H9 (cell line): Measurements from ENCODE around the gene GNAT3. TPM values are rescaled to one million over a fixed set of nuclear protein-coding genes. Genes with fewer than 3 reads are reported as not detected.

Source experiments
- DNase-seq: peaks from one replicate; pipeline ENCODE4 v3.0.0-alpha.2; 2017
- H2AFZ ChIP-seq: one replicate; pipeline ENCODE4 v1.6.1; 2013; ENCODE audit warnings: mild to moderate bottlenecking, low read length, control low read depth, moderate library complexity
- H2AK5ac ChIP-seq: 2 replicates; pipeline ENCODE4 v1.6.1; 2013; ENCODE audit warnings: low read length, control low read depth, mixed read lengths; ENCODE audit not compliant: insufficient read length
- H2BK120ac ChIP-seq: one replicate; pipeline ENCODE4 v1.6.1; 2013; ENCODE audit warnings: low read depth, mild to moderate bottlenecking, low read length, control low read depth, inconsistent platforms; ENCODE audit not compliant: poor library complexity, severe bottlenecking
- H2BK12ac ChIP-seq: 2 replicates; pipeline ENCODE4 v1.6.1; 2013; ENCODE audit warnings: low read length, control low read depth, mixed read lengths, low read depth; ENCODE audit not compliant: insufficient read length
- H2BK15ac ChIP-seq: 2 replicates; pipeline ENCODE4 v1.6.1; 2013; ENCODE audit warnings: low read depth, low read length, control low read depth
- H2BK20ac ChIP-seq: one replicate; pipeline ENCODE4 v1.6.1; 2013; ENCODE audit warnings: low read depth, mild to moderate bottlenecking, low read length, control low read depth, inconsistent platforms; ENCODE audit not compliant: poor library complexity, severe bottlenecking
- H2BK5ac ChIP-seq: 2 replicates; pipeline ENCODE4 v1.6.1; 2013; ENCODE audit warnings: low read length, control low read depth, mixed read lengths; ENCODE audit not compliant: insufficient read length
- H3K14ac ChIP-seq: 2 replicates; pipeline ENCODE4 v1.6.1; 2013; ENCODE audit warnings: low read length, control low read depth; ENCODE audit not compliant: insufficient read depth
- H3K18ac ChIP-seq: 2 replicates; pipeline ENCODE4 v1.6.1; 2013; ENCODE audit warnings: low read depth, mild to moderate bottlenecking, mixed read lengths, low read length, control low read depth; ENCODE audit not compliant: insufficient read length
- H3K23ac ChIP-seq: 2 replicates; pipeline ENCODE4 v1.6.1; 2013; ENCODE audit warnings: low read length, control low read depth, mixed read lengths, low read depth; ENCODE audit not compliant: insufficient read length
- H3K23me2 ChIP-seq: 2 replicates; pipeline ENCODE4 v1.6.1; 2013; ENCODE audit warnings: low read depth, mild to moderate bottlenecking, mixed read lengths, low read length, control low read depth; ENCODE audit not compliant: insufficient read length, poor library complexity, severe bottlenecking
- H3K27ac ChIP-seq: 2 replicates; pipeline ENCODE4 v1.5.1; 2013; ENCODE audit warnings: low read length, control low read depth, mixed read lengths, low read depth; ENCODE audit not compliant: insufficient read length
- H3K27me3 ChIP-seq: 2 replicates; pipeline ENCODE4 v1.6.1; 2013; ENCODE audit warnings: low read length, control low read depth, inconsistent platforms; ENCODE audit not compliant: insufficient read depth
- H3K4ac ChIP-seq: 2 replicates; pipeline ENCODE4 v1.6.1; 2013; ENCODE audit warnings: low read depth, mild to moderate bottlenecking, control low read depth, inconsistent platforms, low read length, moderate library complexity
- H3K4me1 ChIP-seq: 2 replicates; pipeline ENCODE4 v1.6.1; 2013; ENCODE audit warnings: low read length, control low read depth, inconsistent platforms; ENCODE audit not compliant: insufficient read depth
- H3K4me2 ChIP-seq: 2 replicates; pipeline ENCODE4 v1.6.1; 2013; ENCODE audit warnings: low read length, control low read depth, mixed read lengths; ENCODE audit not compliant: insufficient read length, insufficient read depth
- H3K56ac ChIP-seq: 2 replicates; pipeline ENCODE4 v1.6.1; 2013; ENCODE audit warnings: low read depth, mild to moderate bottlenecking, mixed read lengths, low read length, control low read depth; ENCODE audit not compliant: insufficient read length
- H3K79me1 ChIP-seq: 2 replicates; pipeline ENCODE4 v1.6.1; 2013; ENCODE audit warnings: low read depth, mild to moderate bottlenecking, moderate library complexity, low read length, control low read depth, inconsistent platforms; ENCODE audit not compliant: insufficient read depth, poor library complexity, severe bottlenecking
- H3K79me2 ChIP-seq: 2 replicates; pipeline ENCODE4 v1.6.1; 2013; ENCODE audit warnings: low read length, control low read depth, inconsistent platforms; ENCODE audit not compliant: insufficient read depth
- H3K9ac ChIP-seq: 2 replicates; pipeline ENCODE4 v1.6.1; 2013; ENCODE audit warnings: low read length, control low read depth, mixed read lengths; ENCODE audit not compliant: insufficient read length; ENCODE audit errors: extremely low read depth
- H3K9me3 ChIP-seq: one replicate; pipeline ENCODE4 v1.6.1; 2013; ENCODE audit warnings: low read depth, low read length, inconsistent platforms; ENCODE audit not compliant: control insufficient read depth
- H3T11ph ChIP-seq: one replicate; pipeline ENCODE4 v1.6.1; 2013; ENCODE audit warnings: mild to moderate bottlenecking, low read length, control low read depth, inconsistent platforms
- H4K20me1 ChIP-seq: one replicate; pipeline ENCODE4 v1.6.1; 2013; ENCODE audit not compliant: control insufficient read depth, insufficient read length, insufficient read depth
- H4K5ac ChIP-seq: 2 replicates; pipeline ENCODE4 v1.6.1; 2013; ENCODE audit warnings: low read depth, mild to moderate bottlenecking, mixed read lengths, low read length, control low read depth; ENCODE audit not compliant: insufficient read length
- H4K8ac ChIP-seq: replicated peaks from 2 replicates; pipeline ENCODE4 v1.6.1; 2013; ENCODE audit warnings: low read length, control low read depth, mixed read lengths, low read depth; ENCODE audit not compliant: insufficient read length
- H4K91ac ChIP-seq: 2 replicates; pipeline ENCODE4 v1.6.1; 2013; ENCODE audit warnings: low read depth, mild to moderate bottlenecking, moderate library complexity, mixed read lengths, low read length, control low read depth; ENCODE audit not compliant: insufficient read length
- H3K27ac Mint-ChIP-seq, 3 experiments: 2 replicates in 2 of 3; 3 replicates in 1 of 3; pipeline ENCODE4 v1.8.0; 2020 to 2021; ENCODE audit warnings: mixed read lengths in 3 of 3, mild to moderate bottlenecking in 1 of 3, moderate library complexity in 1 of 3
- H3K27me3 Mint-ChIP-seq: 2 replicates; pipeline ENCODE4 v1.8.0; 2021; ENCODE audit warnings: low read depth, mild to moderate bottlenecking, moderate library complexity, mixed read lengths
- H3K36me3 Mint-ChIP-seq, 3 experiments: 2 replicates in 2 of 3; 3 replicates in 1 of 3; pipeline ENCODE4 v1.8.0; 2020 to 2021; ENCODE audit warnings: low read depth in 3 of 3, mixed read lengths in 3 of 3; ENCODE audit not compliant: insufficient read depth in 1 of 3
- H3K4me1 Mint-ChIP-seq, 2 experiments: 2 replicates each; pipeline ENCODE4 v1.8.0; 2020; ENCODE audit warnings: mixed read lengths in 2 of 2
- H3K4me3 Mint-ChIP-seq, 2 experiments: 2 replicates in 1 of 2; 3 replicates in 1 of 2; pipeline ENCODE4 v1.8.0; 2020 to 2021; ENCODE audit warnings: mild to moderate bottlenecking in 2 of 2, mixed read lengths in 2 of 2, moderate library complexity in 1 of 2
- H3K9me3 Mint-ChIP-seq, 2 experiments: 2 replicates in 1 of 2; 3 replicates in 1 of 2; pipeline ENCODE4 v1.8.0; 2020; ENCODE audit warnings: mild to moderate bottlenecking in 2 of 2, mixed read lengths in 2 of 2, moderate library complexity in 1 of 2
- WGBS: extraction: QIAGEN DNeasy Blood & Tissue Kit; methylation state at CpG from one replicate; pipeline ENCODE4 v1.1.7; 2013; ENCODE audit warnings: missing lambda C conversion rate, low lambda C conversion rate, mixed read lengths; ENCODE audit not compliant: insufficient read length; ENCODE audit errors: extremely low coverage; 5-methylcytosine and 5-hydroxymethylcytosine counted together
- total RNA-seq: library from RNA; stranded (reverse); gene quantifications from 2 replicates; pipeline ENCODE4 v1.2.1, GENCODE V29; 2021
- TF ChIP-seq, protein P1 (sequence below): fragments of 200-600 bp; sonication (generic); conservative IDR thresholded peaks from 3 replicates; pipeline ENCODE4 v1.8.0; 2021; ENCODE audit warnings: antibody characterized with exemption, mild to moderate bottlenecking

The GNAT3 gene
- total RNA-seq, 1 experiment from 2014 or later: not detected

DNA sequence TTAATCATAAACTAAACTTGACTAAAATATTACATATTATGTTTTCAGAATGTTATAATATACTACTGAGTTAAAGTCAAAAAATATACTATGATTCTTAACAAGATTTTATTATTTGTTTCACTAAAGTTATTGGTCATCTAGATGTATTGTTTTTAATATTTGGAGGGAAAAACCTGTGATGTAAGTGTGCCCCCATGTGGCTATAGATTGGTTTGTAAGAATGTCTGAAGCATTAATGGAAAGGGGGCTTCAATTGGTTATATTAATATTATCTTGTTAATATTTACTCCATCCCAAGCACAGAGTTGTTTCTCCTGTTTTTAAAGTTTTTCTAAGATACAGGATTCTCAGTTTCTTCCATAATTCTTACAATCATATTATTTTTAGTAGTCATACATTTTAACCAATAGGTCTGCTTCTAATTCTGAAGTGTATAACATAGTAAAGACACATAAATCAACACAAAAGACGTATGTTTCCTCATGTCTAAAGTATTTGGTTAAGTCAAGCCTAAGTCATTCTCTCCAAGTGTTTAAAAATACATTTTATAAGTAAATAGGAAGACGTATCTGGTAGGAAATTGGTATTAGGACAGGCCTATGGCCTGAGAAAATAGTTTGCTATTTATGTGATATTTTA, 58.0 kb downstream of the GNAT3 start:
- Histone ChIP-seq H3K14ac (no peak overlapping the region), H4K91ac (no peak overlapping the region), H3K79me1 (no peaks in the 10 kb centered on the region), H3K18ac (no peak overlapping the region), H2AFZ (no peak overlapping the region), H3K4me1 (no peaks in the 10 kb centered on the region), H3K56ac (no peak overlapping the region), H2BK120ac (no peak overlapping the region), H3K9me3 (no peaks in the 10 kb centered on the region), H3K4ac (no peak overlapping the region), H2BK5ac (no peak overlapping the region), H2AK5ac (no peak overlapping the region), H4K5ac (no peak overlapping the region), H3K27ac (no peak overlapping the region), H2BK20ac (no peak overlapping the region), H3K4me2 (no peak overlapping the region), H2BK12ac (no peak overlapping the region), H3K79me2 (no peaks in the 10 kb centered on the region), H3K23me2 (no peaks in the 10 kb centered on the region), H3K27me3 (no peaks in the 10 kb centered on the region), H3T11ph (no peak overlapping the region), H2BK15ac (no peak overlapping the region), H3K23ac (no peak overlapping the region), H3K9ac (no peak overlapping the region), H4K20me1 (no peaks in the 10 kb centered on the region), H4K8ac (no peak overlapping the region)
- Mint-ChIP-seq H3K4me1 (no peaks in the 10 kb centered on the region), H3K9me3 (no peaks in the 10 kb centered on the region), H3K4me3 (no peak overlapping the region), H3K27me3 (no peaks in the 10 kb centered on the region), H3K36me3 (no peaks in the 10 kb centered on the region), H3K27ac (no peak overlapping the region)
- no CpG with 5 or more reads among the region's 2 CpGs for WGBS
- TF ChIP-seq, protein P1, sequence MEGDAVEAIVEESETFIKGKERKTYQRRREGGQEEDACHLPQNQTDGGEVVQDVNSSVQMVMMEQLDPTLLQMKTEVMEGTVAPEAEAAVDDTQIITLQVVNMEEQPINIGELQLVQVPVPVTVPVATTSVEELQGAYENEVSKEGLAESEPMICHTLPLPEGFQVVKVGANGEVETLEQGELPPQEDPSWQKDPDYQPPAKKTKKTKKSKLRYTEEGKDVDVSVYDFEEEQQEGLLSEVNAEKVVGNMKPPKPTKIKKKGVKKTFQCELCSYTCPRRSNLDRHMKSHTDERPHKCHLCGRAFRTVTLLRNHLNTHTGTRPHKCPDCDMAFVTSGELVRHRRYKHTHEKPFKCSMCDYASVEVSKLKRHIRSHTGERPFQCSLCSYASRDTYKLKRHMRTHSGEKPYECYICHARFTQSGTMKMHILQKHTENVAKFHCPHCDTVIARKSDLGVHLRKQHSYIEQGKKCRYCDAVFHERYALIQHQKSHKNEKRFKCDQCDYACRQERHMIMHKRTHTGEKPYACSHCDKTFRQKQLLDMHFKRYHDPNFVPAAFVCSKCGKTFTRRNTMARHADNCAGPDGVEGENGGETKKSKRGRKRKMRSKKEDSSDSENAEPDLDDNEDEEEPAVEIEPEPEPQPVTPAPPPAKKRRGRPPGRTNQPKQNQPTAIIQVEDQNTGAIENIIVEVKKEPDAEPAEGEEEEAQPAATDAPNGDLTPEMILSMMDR: peak; percentile 68
- no peak for DNase-seq
